MCF 10A (cell line): Measurements from ENCODE around the gene PDHX. TPM values are rescaled to one million over a fixed set of nuclear protein-coding genes. Genes with fewer than 3 reads are reported as not detected.

ENCODE experiments used
- BruUV-seq: library from RNA; stranded (reverse); fragments of 400-500 nt; replicated peaks from 2 replicates; lab custom pipeline; 2021; lab: Mats Ljungman, UMichigan
- CTCF ChIA-PET: fragments of 300-600 bp; sonication (Branson Sonifier 250); formaldehyde crosslinking; extraction: SDS; loops from one replicate; lab custom pipeline; 2021; ENCODE audit warnings: antibody characterized with exemption, inconsistent platforms; lab: Yijun Ruan, JAX
- POLR2A ChIA-PET: fragments of 300-600, 350-650 bp; sonication (Branson Sonifier 250); formaldehyde crosslinking; extraction: SDS; loops from one replicate; lab custom pipeline; 2020; ENCODE audit warnings: antibody characterized with exemption, inconsistent platforms; lab: Yijun Ruan, JAX
- DNase-seq: peaks from one replicate; pipeline ENCODE4 v3.0.0-alpha.2; 2018; ENCODE audit not compliant: unreplicated experiment
- H3K27ac Mint-ChIP-seq: one replicate; pipeline ENCODE4 v1.8.0; 2022; ENCODE audit warnings: mild to moderate bottlenecking, low read depth, mixed read lengths; ENCODE audit not compliant: unreplicated experiment
- H3K27me3 Mint-ChIP-seq: one replicate; pipeline ENCODE4 v1.8.0; 2022; ENCODE audit warnings: mixed read lengths; ENCODE audit not compliant: insufficient read depth, unreplicated experiment
- H3K36me3 Mint-ChIP-seq: one replicate; pipeline ENCODE4 v1.8.0; 2022; ENCODE audit warnings: mild to moderate bottlenecking, moderate library complexity, mixed read lengths; ENCODE audit not compliant: insufficient read depth, unreplicated experiment
- H3K4me1 Mint-ChIP-seq: one replicate; pipeline ENCODE4 v1.8.0; 2022; ENCODE audit warnings: mixed read lengths; ENCODE audit not compliant: insufficient read depth, unreplicated experiment
- H3K4me3 Mint-ChIP-seq: one replicate; pipeline ENCODE4 v1.8.0; 2022; ENCODE audit warnings: mild to moderate bottlenecking, moderate library complexity, mixed read lengths; ENCODE audit not compliant: unreplicated experiment
- H3K9me3 Mint-ChIP-seq: one replicate; pipeline ENCODE4 v1.8.0; 2022; ENCODE audit warnings: mixed read lengths; ENCODE audit not compliant: unreplicated experiment
- intact Hi-C: fragments of 100-400 bp; cut with micrococcal nuclease; formaldehyde crosslinking; loops from 2 replicates; pipeline ENCODE4 v1.14.1; 2022
- total RNA-seq: library from RNA; stranded (reverse); gene quantifications from 2 replicates; pipeline ENCODE4 v1.2.3, GENCODE V29; 2022
- TF ChIP-seq, protein P1 (sequence below): fragments of 200-600 bp; IDR thresholded peaks from one replicate; pipeline ENCODE4 v1.8.0; 2022; ENCODE audit warnings: antibody characterized with exemption, mild to moderate bottlenecking; ENCODE audit not compliant: unreplicated experiment

Gene PDHX
- total RNA-seq, 1 experiment from 2014 or later = 35.9 TPM

DNA sequence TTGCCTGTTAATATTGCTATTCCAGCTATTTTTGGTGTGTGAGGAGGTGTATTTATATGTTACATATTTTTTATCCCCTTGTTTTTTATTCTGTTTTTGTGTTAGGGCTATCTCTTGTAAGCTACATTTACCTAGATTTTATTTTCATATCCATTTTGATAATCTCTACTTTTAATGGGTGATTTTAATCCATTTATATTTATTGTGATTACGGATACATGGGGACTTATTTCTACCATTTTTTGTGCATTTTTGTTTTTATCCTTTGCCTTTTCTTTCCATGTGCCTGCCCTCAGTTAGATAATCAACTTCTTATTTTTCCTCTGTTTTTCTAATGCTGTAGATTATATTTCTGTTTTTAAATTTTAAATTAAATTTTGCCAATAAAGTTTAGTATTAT, 28.3 kb downstream of the PDHX start:
- no peak for DNase-seq
- Mint-ChIP-seq H3K27me3 (no peaks in the 10 kb centered on the region), H3K36me3 (peaks cover 15% of the 10 kb centered on the region), H3K27ac (no peak overlapping the region), H3K4me3 (no peak overlapping the region), H3K4me1 (no peaks in the 10 kb centered on the region), H3K9me3 (no peaks in the 10 kb centered on the region)
- TF ChIP-seq, protein P1, sequence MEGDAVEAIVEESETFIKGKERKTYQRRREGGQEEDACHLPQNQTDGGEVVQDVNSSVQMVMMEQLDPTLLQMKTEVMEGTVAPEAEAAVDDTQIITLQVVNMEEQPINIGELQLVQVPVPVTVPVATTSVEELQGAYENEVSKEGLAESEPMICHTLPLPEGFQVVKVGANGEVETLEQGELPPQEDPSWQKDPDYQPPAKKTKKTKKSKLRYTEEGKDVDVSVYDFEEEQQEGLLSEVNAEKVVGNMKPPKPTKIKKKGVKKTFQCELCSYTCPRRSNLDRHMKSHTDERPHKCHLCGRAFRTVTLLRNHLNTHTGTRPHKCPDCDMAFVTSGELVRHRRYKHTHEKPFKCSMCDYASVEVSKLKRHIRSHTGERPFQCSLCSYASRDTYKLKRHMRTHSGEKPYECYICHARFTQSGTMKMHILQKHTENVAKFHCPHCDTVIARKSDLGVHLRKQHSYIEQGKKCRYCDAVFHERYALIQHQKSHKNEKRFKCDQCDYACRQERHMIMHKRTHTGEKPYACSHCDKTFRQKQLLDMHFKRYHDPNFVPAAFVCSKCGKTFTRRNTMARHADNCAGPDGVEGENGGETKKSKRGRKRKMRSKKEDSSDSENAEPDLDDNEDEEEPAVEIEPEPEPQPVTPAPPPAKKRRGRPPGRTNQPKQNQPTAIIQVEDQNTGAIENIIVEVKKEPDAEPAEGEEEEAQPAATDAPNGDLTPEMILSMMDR = no peak
- ChIA-PET CTCF (interaction anchor here (0.7 kb wide), 1 partner anchor 115 kb away, joined by 3 read pairs; no protein-coding TSS in a partner anchor), POLR2A (interaction anchor here (0.9 kb wide), 1 partner anchor 13 kb away, joined by 3 read pairs; no protein-coding TSS in a partner anchor)
- intact Hi-C loops = no loop called here
- no TSS peak for BruUV-seq

DNA sequence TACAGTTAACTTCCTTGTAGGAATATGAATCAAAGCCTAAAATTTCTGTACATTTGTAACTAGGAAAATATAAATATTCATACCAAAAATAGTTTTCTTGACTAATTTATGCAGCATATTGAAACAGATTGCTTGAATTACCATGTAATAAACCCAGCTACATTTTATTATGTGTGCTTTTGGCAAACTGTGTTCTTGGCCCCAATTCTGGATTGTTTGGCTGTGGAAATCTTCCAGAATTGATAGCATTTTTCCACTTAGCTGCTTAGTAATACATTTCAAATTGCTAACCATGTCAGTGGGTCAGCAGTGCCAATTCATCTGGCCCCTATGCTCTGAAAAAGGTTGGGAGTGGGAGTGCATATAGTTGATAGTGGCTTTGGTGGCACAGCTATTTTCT, 32.3 kb downstream of the PDHX start:
- CTCF ChIA-PET = interaction anchor here (1.0 to 1.2 kb wide), 2 partner anchors 8 to 439 kb away, joined by 3 read pairs; no protein-coding TSS in a partner anchor
- POLR2A ChIA-PET = interaction anchor here (0.7 to 0.9 kb wide), 2 partner anchors 15 to 31 kb away, joined by 3 to 5 read pairs; no protein-coding TSS in a partner anchor
- Mint-ChIP-seq H3K27me3 (no peaks in the 10 kb centered on the region), H3K27ac (no peak overlapping the region), H3K4me3 (no peak overlapping the region), H3K4me1 (no peaks in the 10 kb centered on the region), H3K9me3 (no peaks in the 10 kb centered on the region), H3K36me3 (peaks cover 25% of the 10 kb centered on the region)
- BruUV-seq = TSS peak; percentile 5
- TF ChIP-seq, protein P1 = no peak
- intact Hi-C loops = no loop called here
- DNase-seq = no peak

DNA sequence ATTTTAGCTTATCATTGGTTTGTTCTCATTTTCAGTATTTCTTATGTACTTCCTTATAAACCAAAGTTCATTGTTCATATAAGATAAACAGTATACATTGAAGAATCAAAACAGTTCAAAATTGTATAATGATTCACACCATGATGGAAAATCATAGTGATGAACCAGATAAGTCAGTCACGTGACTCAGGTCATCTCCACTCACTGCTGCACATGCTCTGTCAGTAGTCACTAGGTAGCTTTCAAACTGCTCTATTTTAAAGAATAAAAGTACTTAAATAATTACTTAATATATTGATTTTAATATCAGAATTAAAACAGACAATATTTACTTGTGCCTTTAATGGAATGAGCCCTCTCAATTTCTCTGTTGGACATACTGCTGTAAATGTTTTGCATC, 37.5 kb downstream of the PDHX start:
- no peaks in the 10 kb centered on the region for H3K27me3 Mint-ChIP-seq
- CTCF ChIA-PET = interaction anchor here (0.5 to 1.3 kb wide), 4 partner anchors 34 to 451 kb away, joined by 3 to 4 read pairs (median 3); no protein-coding TSS in a partner anchor
- no TSS peak for BruUV-seq
- H3K27ac Mint-ChIP-seq = no peak overlapping the region
- peaks cover 28% of the 10 kb centered on the region for H3K36me3 Mint-ChIP-seq
- intact Hi-C loops = no loop called here
- TF ChIP-seq, protein P1 = no peak
- no peak for DNase-seq
- POLR2A ChIA-PET = no interaction called here
- H3K4me3 Mint-ChIP-seq = no peak overlapping the region
- no peaks in the 10 kb centered on the region for H3K9me3 Mint-ChIP-seq
- no peaks in the 10 kb centered on the region for H3K4me1 Mint-ChIP-seq

DNA sequence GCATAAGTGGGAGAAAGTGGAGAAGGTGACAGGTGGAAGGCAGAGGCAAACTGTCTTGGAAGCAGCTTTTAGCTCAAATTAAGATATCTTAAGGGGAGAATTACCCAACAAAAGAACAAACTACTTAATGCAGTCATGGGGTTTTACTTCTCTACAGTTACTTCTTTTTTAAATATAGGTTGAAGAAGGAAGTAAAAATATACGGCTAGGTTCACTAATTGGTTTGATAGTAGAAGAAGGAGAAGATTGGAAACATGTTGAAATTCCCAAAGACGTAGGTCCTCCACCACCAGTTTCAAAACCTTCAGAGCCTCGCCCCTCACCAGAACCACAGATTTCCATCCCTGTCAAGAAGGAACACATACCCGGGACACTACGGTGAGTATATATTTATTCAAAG, 40.8 kb downstream of the PDHX start:
- TF ChIP-seq, protein P1 = no peak
- Mint-ChIP-seq H3K36me3 (peaks cover 41% of the 10 kb centered on the region), H3K4me1 (peaks cover 5% of the 10 kb centered on the region), H3K9me3 (no peaks in the 10 kb centered on the region), H3K4me3 (no peak overlapping the region), H3K27ac (no peak overlapping the region), H3K27me3 (no peaks in the 10 kb centered on the region)
- intact Hi-C loops = no loop called here
- no TSS peak for BruUV-seq
- POLR2A ChIA-PET = interaction anchor here (0.6 to 1.5 kb wide), 2 partner anchors 11 to 242 kb away, joined by 3 to 5 read pairs; no protein-coding TSS in a partner anchor
- CTCF ChIA-PET = interaction anchor here (0.6 to 1.1 kb wide), 2 partner anchors 8 to 9 kb away, joined by 3 to 4 read pairs; no protein-coding TSS in a partner anchor
- DNase-seq = no peak
